Mesothelial cell of epicardium (in vitro differentiated cells): ENCODE results near the gene SLC4A3. TPM values are rescaled to one million over a fixed set of nuclear protein-coding genes. Genes with fewer than 3 reads are reported as not detected.

Experiments
- DNase-seq, 2 experiments: peaks; one replicate each; pipeline ENCODE4 v3.0.0; 2021; ENCODE audit warnings: low spot score in 2 of 2; ENCODE audit not compliant: unreplicated experiment in 2 of 2
- H3K27ac Mint-ChIP-seq: 2 replicates; pipeline ENCODE4 v1.8.0; 2021; ENCODE audit warnings: mixed read lengths
- H3K27me3 Mint-ChIP-seq: 2 replicates; pipeline ENCODE4 v1.8.0; 2021; ENCODE audit warnings: low read depth, mixed read lengths
- H3K36me3 Mint-ChIP-seq: 2 replicates; pipeline ENCODE4 v1.8.0; 2021; ENCODE audit warnings: mixed read lengths
- H3K4me1 Mint-ChIP-seq: 2 replicates; pipeline ENCODE4 v1.8.0; 2021; ENCODE audit warnings: mixed read lengths
- H3K4me3 Mint-ChIP-seq: 2 replicates; pipeline ENCODE4 v1.8.0; 2021; ENCODE audit warnings: mild to moderate bottlenecking, moderate library complexity, mixed read lengths
- H3K9me3 Mint-ChIP-seq: 2 replicates; pipeline ENCODE4 v1.8.0; 2021; ENCODE audit warnings: mixed read lengths
- total RNA-seq: library from RNA; stranded (reverse); gene quantifications from 3 replicates; pipeline ENCODE4 v1.2.1, GENCODE V29; 2021
- TF ChIP-seq, protein P1 (sequence below): fragments of 200-600 bp; sonication (generic); IDR thresholded peaks from one replicate; pipeline ENCODE4 v1.5.0; 2021; ENCODE audit warnings: antibody characterized with exemption; ENCODE audit not compliant: unreplicated experiment

The SLC4A3 gene
- total RNA-seq, 1 donor from 2014 or later = 23.6 TPM

DNA sequence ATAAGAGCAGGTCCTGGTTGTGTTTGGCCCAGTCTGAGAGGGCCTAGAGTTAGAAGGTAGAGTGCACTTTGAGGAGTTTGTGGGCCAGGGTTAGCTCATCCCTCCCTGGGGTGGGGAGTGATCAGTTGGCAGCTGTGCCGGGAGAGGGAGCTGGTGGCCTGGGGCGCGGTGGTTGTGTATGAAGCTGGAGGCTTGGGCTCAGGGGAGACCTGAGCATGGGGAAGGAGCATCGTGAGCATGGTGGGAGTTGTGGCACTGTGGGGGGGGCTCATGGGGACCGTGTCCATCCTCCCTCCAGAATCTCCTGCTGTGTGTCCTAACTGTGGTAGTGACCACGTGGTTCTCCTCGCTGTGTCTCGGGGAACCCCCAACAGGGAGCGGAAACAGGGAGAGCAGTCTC lies 16.1 kb upstream of the SLC4A3 start:
- Mint-ChIP-seq H3K9me3 (no peaks in the 10 kb centered on the region), H3K27ac (no peak overlapping the region), H3K27me3 (no peaks in the 10 kb centered on the region), H3K4me1 (no peaks in the 10 kb centered on the region), H3K4me3 (no peak overlapping the region), H3K36me3 (peaks cover 28% of the 10 kb centered on the region)
- TF ChIP-seq, protein P1, sequence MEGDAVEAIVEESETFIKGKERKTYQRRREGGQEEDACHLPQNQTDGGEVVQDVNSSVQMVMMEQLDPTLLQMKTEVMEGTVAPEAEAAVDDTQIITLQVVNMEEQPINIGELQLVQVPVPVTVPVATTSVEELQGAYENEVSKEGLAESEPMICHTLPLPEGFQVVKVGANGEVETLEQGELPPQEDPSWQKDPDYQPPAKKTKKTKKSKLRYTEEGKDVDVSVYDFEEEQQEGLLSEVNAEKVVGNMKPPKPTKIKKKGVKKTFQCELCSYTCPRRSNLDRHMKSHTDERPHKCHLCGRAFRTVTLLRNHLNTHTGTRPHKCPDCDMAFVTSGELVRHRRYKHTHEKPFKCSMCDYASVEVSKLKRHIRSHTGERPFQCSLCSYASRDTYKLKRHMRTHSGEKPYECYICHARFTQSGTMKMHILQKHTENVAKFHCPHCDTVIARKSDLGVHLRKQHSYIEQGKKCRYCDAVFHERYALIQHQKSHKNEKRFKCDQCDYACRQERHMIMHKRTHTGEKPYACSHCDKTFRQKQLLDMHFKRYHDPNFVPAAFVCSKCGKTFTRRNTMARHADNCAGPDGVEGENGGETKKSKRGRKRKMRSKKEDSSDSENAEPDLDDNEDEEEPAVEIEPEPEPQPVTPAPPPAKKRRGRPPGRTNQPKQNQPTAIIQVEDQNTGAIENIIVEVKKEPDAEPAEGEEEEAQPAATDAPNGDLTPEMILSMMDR = no peak
- DNase-seq = no peak

DNA sequence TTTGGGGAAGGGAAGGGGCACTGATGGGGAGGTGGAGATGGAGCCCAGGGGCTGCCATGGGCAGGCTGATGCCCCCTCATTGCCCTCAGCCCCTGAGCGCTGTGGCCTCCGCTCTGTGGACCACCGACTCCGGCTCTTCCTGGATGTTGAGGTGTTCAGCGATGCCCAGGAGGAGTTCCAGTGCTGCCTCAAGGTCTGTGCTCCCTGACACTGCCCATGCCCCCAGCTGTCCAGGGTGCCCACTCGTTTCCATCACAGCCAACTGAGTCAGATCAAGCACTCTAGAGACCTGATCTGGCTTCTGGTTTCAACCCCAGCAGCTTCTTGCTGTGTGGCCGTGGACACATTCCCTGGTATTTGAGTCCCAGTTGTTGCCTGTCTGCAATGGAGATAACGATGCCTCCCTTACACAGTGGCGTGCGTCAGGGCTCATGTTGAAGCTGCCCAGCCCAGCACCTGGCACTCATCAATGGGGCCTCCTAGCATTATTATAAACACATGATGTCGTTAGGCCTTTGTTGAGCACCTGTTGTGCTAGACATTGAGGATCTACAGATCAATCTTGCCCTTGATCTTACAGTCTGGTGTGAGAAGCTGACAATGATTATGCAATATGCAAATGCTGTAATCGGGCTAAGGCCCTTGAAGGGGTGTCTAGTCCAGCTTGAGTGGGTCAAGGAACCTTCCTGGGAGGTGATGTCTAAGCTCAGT lies 15.4 kb upstream of the SLC4A3 start:
- Mint-ChIP-seq H3K4me1 (no peaks in the 10 kb centered on the region), H3K36me3 (peaks cover 23% of the 10 kb centered on the region), H3K27me3 (no peaks in the 10 kb centered on the region), H3K9me3 (no peaks in the 10 kb centered on the region), H3K27ac (no peak overlapping the region), H3K4me3 (no peak overlapping the region)
- DNase-seq = no peak
- TF ChIP-seq, protein P1 = no peak

DNA sequence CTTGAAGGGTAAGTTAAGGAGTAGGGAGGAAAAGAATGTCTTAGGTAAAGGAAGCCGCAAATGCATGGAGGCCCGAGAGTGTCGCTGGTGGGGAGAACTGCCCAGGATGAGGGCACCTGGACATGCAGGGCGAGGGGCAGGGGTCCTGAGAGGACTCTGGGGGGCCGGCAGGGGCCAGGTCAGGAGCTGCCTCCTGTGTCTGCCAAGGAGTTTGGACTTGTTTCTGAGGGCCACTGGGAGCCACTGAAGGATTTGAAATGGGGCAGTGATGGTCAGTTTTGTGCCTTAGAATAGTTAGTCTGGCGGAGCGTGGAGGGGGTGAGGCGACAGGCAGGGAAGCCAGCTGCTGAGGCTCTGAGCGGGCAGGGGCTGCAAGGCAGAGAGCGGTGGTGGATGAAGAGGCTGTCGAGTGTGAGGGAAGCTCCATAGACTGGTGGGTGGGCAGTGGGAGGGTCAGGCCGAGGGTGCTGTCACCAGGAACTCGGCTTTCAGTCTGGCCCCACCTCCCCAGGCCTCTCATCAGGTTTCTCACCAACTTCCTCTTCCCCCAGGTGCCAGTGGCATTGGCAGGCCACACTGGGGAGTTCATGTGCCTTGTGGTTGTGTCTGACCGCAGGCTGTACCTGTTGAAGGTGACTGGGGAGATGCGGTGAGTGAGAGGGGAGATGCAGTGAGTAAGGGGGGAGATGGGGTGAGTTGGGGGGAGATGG lies 14.7 kb upstream of the SLC4A3 start:
- Mint-ChIP-seq H3K4me1 (no peaks in the 10 kb centered on the region), H3K27ac (no peak overlapping the region), H3K4me3 (no peak overlapping the region), H3K27me3 (no peaks in the 10 kb centered on the region), H3K9me3 (no peaks in the 10 kb centered on the region), H3K36me3 (peaks cover 21% of the 10 kb centered on the region)
- TF ChIP-seq, protein P1 = no peak
- no peak for DNase-seq

DNA sequence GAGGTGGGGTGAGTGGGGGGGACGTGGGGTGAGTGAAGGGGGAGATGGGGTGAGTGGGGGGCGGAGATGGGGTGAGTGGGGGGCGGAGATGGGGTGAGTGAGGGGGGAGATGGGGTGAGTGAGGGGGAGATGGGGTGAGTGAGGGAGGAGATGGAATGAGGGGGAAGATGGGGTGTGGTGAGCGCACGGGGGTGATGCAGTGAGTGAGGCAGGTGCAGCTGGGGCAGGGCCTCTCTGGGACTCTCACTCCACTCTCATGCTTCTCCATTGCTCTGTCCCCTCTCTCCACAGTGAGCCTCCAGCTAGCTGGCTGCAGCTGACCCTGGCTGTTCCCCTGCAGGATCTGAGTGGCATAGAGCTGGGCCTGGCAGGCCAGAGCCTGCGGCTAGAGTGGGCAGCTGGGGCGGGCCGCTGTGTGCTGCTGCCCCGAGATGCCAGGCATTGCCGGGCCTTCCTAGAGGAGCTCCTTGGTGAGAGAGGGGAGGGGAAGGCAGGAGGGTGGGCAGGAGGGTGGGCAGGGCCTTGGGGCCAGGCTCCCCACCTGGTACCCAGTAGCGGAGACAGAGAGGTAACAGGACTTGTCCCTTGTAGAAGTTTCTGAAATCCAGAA lies 13.9 kb upstream of the SLC4A3 start:
- Mint-ChIP-seq H3K4me1 (no peaks in the 10 kb centered on the region), H3K4me3 (no peak overlapping the region), H3K9me3 (no peaks in the 10 kb centered on the region), H3K27ac (no peak overlapping the region), H3K36me3 (peaks cover 21% of the 10 kb centered on the region), H3K27me3 (no peaks in the 10 kb centered on the region)
- DNase-seq = no peak
- TF ChIP-seq, protein P1 = no peak

DNA sequence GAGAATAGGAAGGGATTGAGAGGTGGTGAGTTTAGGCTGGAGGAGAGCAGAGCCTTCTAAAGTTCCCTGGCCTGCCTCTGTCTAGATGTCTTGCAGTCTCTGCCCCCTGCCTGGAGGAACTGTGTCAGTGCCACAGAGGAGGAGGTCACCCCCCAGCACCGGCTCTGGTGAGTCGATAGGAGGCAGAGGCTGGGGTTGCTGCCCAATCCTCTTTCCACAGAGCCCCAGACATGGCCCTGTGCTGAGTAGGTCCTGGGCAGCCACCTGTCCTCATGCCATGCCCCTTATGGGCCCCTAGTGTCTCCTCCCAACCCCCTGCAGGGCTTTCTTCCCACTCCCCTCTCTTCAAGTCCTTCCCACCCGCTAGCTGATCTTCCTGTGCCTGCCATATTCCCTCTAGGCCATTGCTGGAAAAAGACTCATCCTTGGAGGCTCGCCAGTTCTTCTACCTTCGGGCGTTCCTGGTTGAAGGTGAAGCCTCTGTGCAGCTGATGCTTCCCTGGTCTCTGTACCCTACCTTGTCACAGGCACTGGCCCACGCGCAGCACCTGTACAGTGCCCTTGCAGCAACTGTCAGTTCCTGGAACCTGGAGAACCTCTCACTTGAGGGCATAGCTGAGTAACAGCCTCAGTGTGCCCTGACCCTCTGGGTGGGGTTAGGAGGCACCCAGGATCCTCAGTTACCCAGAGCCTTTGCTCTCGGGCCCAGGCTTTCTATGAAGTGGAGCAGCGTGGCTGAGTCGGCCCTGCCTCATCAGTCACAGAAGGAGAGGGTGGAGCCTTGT lies 13.2 kb upstream of the SLC4A3 start:
- Mint-ChIP-seq H3K27ac (no peak overlapping the region), H3K4me1 (no peaks in the 10 kb centered on the region), H3K4me3 (no peak overlapping the region), H3K27me3 (no peaks in the 10 kb centered on the region), H3K36me3 (peaks cover 20% of the 10 kb centered on the region), H3K9me3 (no peaks in the 10 kb centered on the region)
- no peak for DNase-seq
- TF ChIP-seq, protein P1 = no peak
